Renal pelvis (tissue), 4 donors: ENCODE data around the gene PCDH9. TPM values are rescaled to one million over a fixed set of nuclear protein-coding genes. Genes with fewer than 3 reads are reported as not detected.

Experiments
- DNase-seq: peaks from one replicate; pipeline ENCODE4 v3.0.0-alpha.2; 2013
- polyA plus RNA-seq, 3 donors: library from polyadenylated mRNA; unstranded; fragments of 120-200 nt; gene quantifications; one replicate each; pipeline ENCODE4 v1.2.1, GENCODE V29; 2013; ENCODE audit not compliant: insufficient read length in 3 of 3

The PCDH9 gene
- polyA plus RNA-seq, 3 donors, result 13.7 to 14.1 (median 13.7) TPM

GRCh38 chr13:66532845-66533244, 697.3 kb downstream of the PCDH9 start:
- no peak for DNase-seq

GRCh38 chr13:66532146-66532545, 698.0 kb downstream of the PCDH9 start:
- no peak for DNase-seq

- DNase-seq, result no peak
These were observed 699.5 kb downstream of the PCDH9 start for GRCh38 chr13:66530686-66531085.

- DNase-seq, result no peak
These were observed 700.0 kb downstream of the PCDH9 start for GRCh38 chr13:66530158-66530557.

- DNase-seq, result peak; percentile 60
These were observed 701.1 kb downstream of the PCDH9 start for GRCh38 chr13:66528944-66529576.

- no peak for DNase-seq
These were observed 702.0 kb downstream of the PCDH9 start for GRCh38 chr13:66528180-66528579.

GRCh38 chr13:66520511-66521355, 709.4 kb downstream of the PCDH9 start:
- no peak for DNase-seq

GRCh38 chr13:66519259-66519658, 710.9 kb downstream of the PCDH9 start:
- DNase-seq, result no peak

GRCh38 chr13:66518068-66518467, 712.1 kb downstream of the PCDH9 start:
- no peak for DNase-seq

- DNase-seq, result no peak
These were observed 716.4 kb downstream of the PCDH9 start for GRCh38 chr13:66513728-66514127.

GRCh38 chr13:66509175-66509574, 721.0 kb downstream of the PCDH9 start:
- DNase-seq, result no peak

GRCh38 chr13:66508153-66508909, 721.8 kb downstream of the PCDH9 start:
- DNase-seq, result no peak

GRCh38 chr13:66506979-66507378, 723.2 kb downstream of the PCDH9 start:
- no peak for DNase-seq

GRCh38 chr13:66506051-66506777, 723.9 kb downstream of the PCDH9 start:
- DNase-seq, result no peak

GRCh38 chr13:66503890-66504289, 726.2 kb downstream of the PCDH9 start:
- DNase-seq, result no peak

GRCh38 chr13:66501181-66501580, 729.0 kb downstream of the PCDH9 start:
- DNase-seq, result no peak

- no peak for DNase-seq
These were observed 737.7 kb downstream of the PCDH9 start for GRCh38 chr13:66492479-66492878.

- DNase-seq, result no peak
These were observed 738.9 kb downstream of the PCDH9 start for GRCh38 chr13:66491251-66491650.

GRCh38 chr13:66489586-66489985, 740.5 kb downstream of the PCDH9 start:
- no peak for DNase-seq

GRCh38 chr13:66489172-66489571, 741.0 kb downstream of the PCDH9 start:
- DNase-seq, result no peak

GRCh38 chr13:66483712-66484111, 746.4 kb downstream of the PCDH9 start:
- DNase-seq, result no peak

- no peak for DNase-seq
These were observed 747.3 kb downstream of the PCDH9 start for GRCh38 chr13:66482836-66483235.
